SK-N-SH (cell line): Measurements from ENCODE around the gene EED.

Experiments used
- CTCF ChIP-seq: fragments of 200-600 bp; sonication (generic); IDR thresholded peaks from 2 replicates; pipeline ENCODE4 v1.6.1; 2017; ENCODE audit warnings: antibody characterized with exemption, mild to moderate bottlenecking, moderate library complexity
- EP300 ChIP-seq, 2 experiments: IDR thresholded peaks; 2 replicates each; pipeline versions ENCODE4 v1.4.0 to v1.6.1; 2012; ENCODE audit warnings: borderline replicate concordance in 1 of 2, low read depth in 1 of 2, low read length in 1 of 2
- MAX ChIP-seq: IDR thresholded peaks from 2 replicates; pipeline ENCODE4 v1.4.0; 2012; ENCODE audit warnings: low read depth
- MXI1 ChIP-seq: IDR thresholded peaks from 2 replicates; pipeline ENCODE4 v1.6.1; 2012; ENCODE audit warnings: mild to moderate bottlenecking, low read depth, low read length, improper control_type of control experiment
- POLR2AphosphoS5 ChIP-seq: IDR thresholded peaks from 2 replicates; pipeline ENCODE4 v1.6.1; 2012; ENCODE audit warnings: low read depth, low read length
- RCOR1 ChIP-seq: fragments of 150-350 bp; IDR thresholded peaks from 2 replicates; pipeline ENCODE4 v1.6.1; 2017; ENCODE audit warnings: antibody characterized with exemption, low read length
- RXRA ChIP-seq: IDR thresholded peaks from 2 replicates; pipeline ENCODE4 v1.4.0; 2012; ENCODE audit warnings: low read depth, mild to moderate bottlenecking, borderline replicate concordance
- SMC3 ChIP-seq: IDR thresholded peaks from 2 replicates; pipeline ENCODE4 v1.6.1; 2012; ENCODE audit warnings: low read depth, low read length, improper control_type of control experiment
- TAF1 ChIP-seq: IDR thresholded peaks from 2 replicates; pipeline ENCODE4 v1.6.1; 2012; ENCODE audit warnings: low read depth, mild to moderate bottlenecking, low read length, moderate library complexity, borderline replicate concordance
- YY1 ChIP-seq: IDR thresholded peaks from 2 replicates; pipeline ENCODE4 v1.4.0; 2012; ENCODE audit warnings: low read depth, mild to moderate bottlenecking

- TF ChIP-seq TAF1 (no peak), RCOR1 (no peak), CTCF (no peak), YY1 (no peak), POLR2AphosphoS5 (no peak), MAX (no peak), MXI1 (no peak), SMC3 (no peak), RXRA (no peak), EP300 (IDR thresholded peaks at IDR 0.05; ENCODE audit: borderline replicate concordance in 1 of 2, low read depth in 1 of 2, low read length in 1 of 2) (no peak)
Observed at GRCh38 chr11:86251345-86251744, 6.8 kb downstream of the EED start.
